Tibial artery (tissue), 4 donors: ENCODE measurements around the gene AQP3.
A peak's percentile ranks its signal among the peaks of the same experiment; 100 is the strongest.
"Not testable (repeated sequence)": the region's sequence is repeated elsewhere in the genome, so short reads cannot be mapped to it uniquely, and the experiment has no call there.

ENCODE experiments used
- DNase-seq, 2 donors: peaks; one replicate each; pipeline ENCODE4 v3.0.0-alpha.2; 2019
- H3K27ac ChIP-seq, 2 donors: fragments of 200-600 bp; sonication (generic) in 1 of 2; 1 replicate in 1 of 2; 2 replicates in 1 of 2; pipeline ENCODE4 v1.5.1; 2018 to 2019; ENCODE audit warnings: mild to moderate bottlenecking in 1 of 2
- H3K27me3 ChIP-seq, 2 donors: fragments of 200-600 bp; sonication (generic) in 1 of 2; one replicate each; pipeline versions ENCODE4 v1.5.1 to v1.6.0; 2016 to 2019
- H3K36me3 ChIP-seq, 3 donors: fragments of 200-600 bp; sonication (generic) in 2 of 3; one replicate each; pipeline ENCODE4 v1.5.1; 2016 to 2019; ENCODE audit warnings: mild to moderate bottlenecking in 2 of 3
- H3K4me1 ChIP-seq, 4 donors: fragments of 200-600 bp; sonication (generic) in 2 of 4; 1 replicate in 3 of 4; 2 replicates in 1 of 4; pipeline ENCODE4 v1.5.1; 2016 to 2019
- H3K4me3 ChIP-seq, 2 donors: fragments of 200-600 bp; sonication (generic) in 1 of 2; 1 replicate in 1 of 2; 2 replicates in 1 of 2; pipeline ENCODE4 v1.5.1; 2018 to 2019; ENCODE audit warnings: mild to moderate bottlenecking in 2 of 2
- H3K9me3 ChIP-seq, 3 donors: fragments of 200-600 bp; sonication (generic) in 1 of 3; one replicate each; pipeline ENCODE4 v1.5.1; 2016 to 2019
- CTCF ChIP-seq, 2 experiments: fragments of 200-600 bp in 1 of 2; fragments of 450-650 bp in 1 of 2; IDR thresholded peaks; one replicate each; pipeline ENCODE4 v1.5.1; 2017 to 2019; ENCODE audit warnings: antibody characterized with exemption in 2 of 2, mild to moderate bottlenecking in 1 of 2, moderate library complexity in 1 of 2
- intact Hi-C: fragments of 100-400 bp; cut with DNase I; formaldehyde crosslinking; loops from one replicate; pipeline ENCODE4 v1.15.0; 2023; ENCODE audit warnings: low total_unique reads

The AQP3 gene

DNA sequence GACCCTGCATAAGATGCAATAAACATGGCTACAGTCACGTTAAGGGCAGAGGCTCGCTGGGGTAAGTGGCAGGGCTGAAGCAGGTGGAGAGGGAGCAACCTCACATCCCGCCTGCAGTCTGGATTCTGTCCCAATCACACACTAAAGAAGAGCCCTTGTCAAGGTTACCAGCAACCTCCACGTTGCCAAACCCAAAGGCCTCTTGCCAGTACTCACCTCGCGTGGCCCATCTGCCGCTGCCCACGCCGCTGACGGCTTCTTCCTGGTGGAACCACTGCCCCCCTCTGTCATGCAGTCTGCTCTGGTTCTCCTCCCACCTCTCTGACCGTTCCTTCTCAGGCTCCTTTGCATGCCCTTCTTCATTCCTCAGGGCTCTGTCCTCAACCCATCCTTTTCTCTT is 53.8 kb downstream of the AQP3 start:
- intact Hi-C loops, result no loop called here
- Histone ChIP-seq H3K27me3 (no peaks in the 10 kb centered on the region), H3K4me3 (no peak overlapping the region), H3K36me3 (no peaks in the 10 kb centered on the region), H3K9me3 (no peaks in the 10 kb centered on the region), H3K27ac (no peak overlapping the region), H3K4me1 (peaks cover 0 to 26% (median 14%) of the 10 kb centered on the region in 4 donors)
- no peak for TF ChIP-seq CTCF (IDR thresholded peaks at IDR 0.05)
- no peak for DNase-seq

GRCh38 chr9:33392591-33393021 is 54.8 kb downstream of the AQP3 start:
- H3K27ac ChIP-seq, result peak overlapping the region in 1 of 2 donors; percentile 23
- intact Hi-C loops, DNase-seq, H3K36me3 ChIP-seq, H3K9me3 ChIP-seq, H3K27me3 ChIP-seq, H3K4me3 ChIP-seq: not testable (repeated sequence)
- peaks cover 0 to 26% (median 14%) of the 10 kb centered on the region in 4 donors for H3K4me1 ChIP-seq
